Measurements from ENCODE around the gene RHBDD2.
A peak's percentile ranks its signal among the peaks of the same experiment; 100 is the strongest.
"Not testable (repeated sequence)": the region's sequence is repeated elsewhere in the genome, so short reads cannot be mapped to it uniquely, and the experiment has no call there.

Gene RHBDD2

DNA sequence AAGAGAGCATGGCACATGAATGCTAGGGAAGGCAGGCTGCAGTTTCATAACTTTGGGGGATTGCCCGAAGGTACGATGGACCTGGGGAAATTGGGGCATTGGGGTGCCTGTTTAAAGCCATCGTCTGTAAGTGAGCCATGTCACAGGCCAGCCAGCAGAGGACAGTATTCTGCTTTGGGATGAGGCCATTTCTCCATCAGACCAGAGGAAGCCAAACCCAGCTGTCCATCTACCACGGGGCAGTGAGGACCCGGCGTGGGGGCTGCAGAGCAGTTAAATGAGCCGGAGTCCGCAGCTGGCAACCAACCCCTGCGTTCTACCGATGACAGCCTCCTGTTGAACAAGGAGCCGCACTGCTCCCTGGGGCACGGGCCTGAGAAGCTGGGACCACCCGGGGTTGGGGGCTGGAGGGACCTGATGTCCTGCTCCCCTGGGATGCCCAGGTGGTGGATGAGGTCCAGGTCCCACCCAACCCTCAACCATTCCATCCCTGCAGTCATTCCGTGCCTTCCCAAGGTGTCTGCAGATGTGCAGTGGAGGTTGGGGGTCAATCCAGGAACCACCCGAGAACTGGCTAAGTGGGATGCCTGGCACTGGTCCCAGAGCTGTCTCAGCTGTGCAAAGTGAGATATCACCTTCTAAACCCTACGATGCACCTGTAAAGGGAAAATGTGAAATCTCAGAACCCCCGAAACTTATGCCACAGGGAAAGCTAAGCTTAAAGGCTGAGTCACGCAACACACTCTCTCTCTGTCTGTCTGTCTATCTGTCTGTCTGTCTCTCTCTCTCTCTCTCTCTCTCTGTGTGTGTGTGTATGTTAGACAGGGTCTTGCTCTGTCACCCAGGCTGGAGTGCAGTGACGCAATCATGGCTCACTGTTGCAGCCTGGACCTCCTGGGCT is 12.1 kb upstream of the RHBDD2 start:
- DNase-seq, result peak; percentile 67 to 84 (median 82)

DNA sequence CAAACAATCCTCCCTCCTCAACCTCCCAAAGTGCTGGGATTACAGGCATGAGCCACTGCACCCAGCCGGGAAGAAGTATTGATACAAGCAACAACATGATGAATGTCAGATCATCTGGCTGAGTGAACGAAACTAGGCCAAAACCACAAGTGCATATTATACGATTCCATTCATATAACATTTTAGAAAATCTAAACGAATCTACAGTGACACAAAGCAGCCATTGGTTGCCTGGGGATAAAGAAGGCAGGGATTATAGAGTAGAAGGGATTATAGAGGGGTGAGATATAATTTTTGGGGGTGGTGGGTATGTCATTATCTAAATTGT is 11.5 kb upstream of the RHBDD2 start:
- DNase-seq, result no peak

DNA sequence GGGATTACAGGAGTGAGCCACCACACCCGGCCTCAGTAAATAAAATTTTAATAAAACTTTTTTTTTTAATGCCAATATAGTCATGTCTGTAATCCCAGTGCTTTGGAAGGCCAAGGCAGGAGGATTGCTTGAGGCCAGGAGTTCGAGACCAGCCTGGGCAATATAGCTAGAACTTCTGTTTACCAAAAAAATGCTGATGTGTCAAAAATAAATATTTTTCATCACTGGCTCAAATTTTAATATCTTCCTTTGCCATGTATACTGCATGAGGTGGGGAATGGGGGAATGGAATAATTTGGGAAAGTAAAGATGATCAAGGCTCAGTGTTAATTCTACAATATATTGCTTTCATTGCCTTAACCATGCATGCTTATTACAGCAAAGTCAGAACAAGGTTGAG is 10.7 kb upstream of the RHBDD2 start:
- DNase-seq, result no peak

DNA sequence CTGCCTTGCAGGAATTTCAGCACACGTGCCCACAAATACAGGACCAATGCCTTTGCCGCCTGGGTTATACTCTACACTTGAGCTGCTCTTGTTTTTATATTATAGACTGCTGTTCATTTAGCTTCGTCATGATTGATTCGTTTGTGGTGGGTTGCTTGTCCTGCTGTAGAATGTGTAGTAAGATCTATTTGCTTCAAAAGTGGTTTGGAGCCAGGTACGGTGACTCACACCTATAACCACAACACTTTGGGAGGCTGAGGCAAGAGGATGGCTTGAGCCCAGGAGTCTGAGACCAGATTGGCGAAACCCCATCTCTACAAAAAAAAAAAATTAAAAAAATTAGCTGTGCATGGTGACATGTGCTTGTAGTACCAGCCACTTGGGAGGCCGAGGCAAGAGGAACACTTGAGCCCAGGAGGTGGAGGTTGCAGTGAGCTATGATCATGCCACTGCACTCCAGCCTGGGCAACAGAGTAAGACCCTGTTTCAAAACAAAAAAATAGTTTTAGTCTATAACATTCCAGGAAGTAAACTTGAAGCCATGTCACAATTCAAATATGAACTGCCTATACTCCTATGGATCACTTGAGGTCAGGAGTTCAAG is 9.0 kb upstream of the RHBDD2 start:
- DNase-seq, result no peak

DNA sequence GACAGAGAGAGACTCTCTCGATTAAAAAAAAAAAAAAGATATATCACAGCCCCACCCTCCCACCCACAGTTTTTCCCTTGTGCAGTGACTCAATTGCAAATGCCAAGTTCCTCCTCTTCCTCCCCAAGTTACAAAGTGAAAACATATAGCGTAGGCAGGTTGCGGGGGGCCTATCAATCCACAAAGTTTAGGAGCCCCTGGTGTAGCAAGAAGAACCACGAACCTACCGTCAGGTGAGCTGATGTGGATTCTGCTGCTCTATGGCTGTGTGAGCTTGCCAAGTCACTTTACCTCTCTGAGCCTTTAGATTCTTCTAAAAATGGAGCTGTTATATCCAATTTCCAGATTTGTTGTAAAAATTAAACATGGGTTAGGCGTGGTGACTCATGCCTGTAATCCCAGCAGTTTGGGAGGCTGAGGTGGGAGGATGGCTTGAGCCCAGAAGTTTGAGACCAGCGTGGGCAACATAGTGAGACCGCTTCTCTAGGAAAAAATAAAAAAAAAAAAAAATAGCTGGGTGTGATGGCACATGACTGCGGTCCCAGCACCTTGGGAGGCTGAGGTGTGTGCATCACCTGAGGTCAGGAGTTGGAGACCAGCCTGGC is 8.2 kb upstream of the RHBDD2 start:
- DNase-seq, result peak in 3 of 4 experiments; percentile 26 to 40 (median 38)

DNA sequence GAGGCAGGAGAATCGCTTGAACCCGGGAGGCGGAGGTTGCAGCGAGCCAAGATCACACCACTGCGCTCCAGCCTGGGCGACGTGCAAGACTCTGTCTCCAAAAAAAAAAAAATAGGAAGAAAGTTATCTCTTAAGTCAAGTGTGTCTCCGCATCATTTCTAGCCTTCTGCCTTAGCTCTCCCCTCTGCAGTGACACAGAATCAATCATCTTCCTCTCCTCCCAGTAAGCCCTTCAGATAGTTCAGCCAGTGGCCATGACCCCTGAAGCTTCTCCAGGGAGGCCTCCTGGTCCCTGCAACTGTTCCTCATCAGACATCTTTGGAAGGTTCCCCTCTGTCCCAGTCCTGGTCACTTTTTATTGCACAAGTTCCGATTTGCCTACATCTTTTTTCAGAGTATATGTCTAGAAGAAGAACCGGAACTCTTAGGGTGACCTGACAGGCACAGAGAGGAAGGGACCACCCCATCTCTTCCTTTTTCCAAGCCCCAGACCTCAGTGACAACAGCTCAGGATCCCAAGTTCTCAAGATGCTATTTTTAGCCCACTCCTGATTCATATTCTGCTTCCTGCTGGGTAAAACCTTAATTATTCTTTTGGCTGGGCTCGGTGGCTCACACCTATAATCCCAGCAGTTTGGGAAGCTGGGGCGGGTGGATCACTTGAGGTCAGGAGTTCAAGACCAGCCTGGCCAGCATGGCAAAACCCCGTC is 6.6 kb upstream of the RHBDD2 start:
- peak; percentile 76 to 90 (median 80) for DNase-seq

DNA sequence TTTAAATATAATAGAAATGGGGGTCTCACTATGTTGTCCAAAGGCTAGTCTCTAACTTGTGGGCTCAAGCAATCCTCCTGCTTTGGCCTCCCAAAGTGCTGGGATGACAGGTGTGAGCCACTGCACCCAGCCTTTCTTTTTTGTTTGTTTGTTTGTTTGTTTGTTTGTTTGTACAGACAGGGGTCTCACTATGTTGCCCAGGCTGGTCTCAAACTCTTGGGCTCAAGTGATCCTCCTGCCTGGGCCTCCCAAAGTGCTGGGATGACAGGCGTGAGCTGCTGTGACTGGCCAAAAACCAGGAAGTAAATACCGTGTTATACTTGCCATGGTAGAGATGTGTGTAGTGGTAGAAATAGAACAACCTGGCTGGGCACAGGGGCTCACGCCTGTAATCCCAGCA is 4.7 kb upstream of the RHBDD2 start:
- not testable (repeated sequence) for DNase-seq

DNA sequence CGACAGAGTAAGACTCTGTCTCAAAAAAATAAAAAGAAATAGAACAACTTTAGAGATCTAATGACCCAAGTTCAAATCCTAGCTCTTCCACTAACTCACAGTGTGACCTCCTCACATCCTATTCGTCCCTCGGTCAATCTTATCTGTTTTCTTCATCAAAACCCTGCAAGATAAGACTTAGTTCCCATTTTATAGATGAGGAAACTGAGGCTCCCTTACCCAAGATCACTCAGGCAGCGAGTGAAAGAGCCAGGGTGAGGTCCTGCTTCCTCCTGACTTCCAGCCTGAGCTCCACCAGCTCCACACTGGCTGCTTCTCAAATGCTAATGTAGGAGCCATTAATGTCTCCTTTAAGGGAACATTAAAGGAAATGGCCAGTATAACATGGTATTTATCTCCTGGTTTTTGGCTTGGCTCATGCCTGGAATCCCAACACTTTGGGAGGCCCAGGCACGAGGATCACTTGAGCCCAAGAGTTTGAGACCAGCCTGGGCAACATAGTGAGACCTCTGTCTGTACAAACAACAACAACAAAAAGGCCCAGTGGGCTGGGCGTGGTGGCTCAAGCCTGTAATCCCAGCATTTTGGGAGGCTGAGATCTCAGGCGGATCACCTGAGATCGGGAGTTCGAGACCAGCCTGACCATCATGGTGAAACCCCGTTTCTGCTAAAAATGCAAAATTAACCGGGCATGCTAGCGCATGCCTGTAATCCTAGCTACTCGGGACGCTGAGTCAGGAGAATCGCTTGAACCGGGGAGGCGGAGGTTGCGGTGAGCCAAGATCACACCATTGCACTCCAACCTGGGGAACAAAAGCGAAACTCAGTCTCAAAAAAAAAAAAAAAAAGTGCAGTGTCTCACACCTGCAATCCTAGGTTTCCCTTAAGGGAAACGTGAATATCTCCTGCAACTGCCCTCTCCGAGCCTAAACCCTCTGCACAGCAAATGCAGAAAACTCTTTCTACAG is 3.4 kb upstream of the RHBDD2 start:
- DNase-seq, result no peak

DNA sequence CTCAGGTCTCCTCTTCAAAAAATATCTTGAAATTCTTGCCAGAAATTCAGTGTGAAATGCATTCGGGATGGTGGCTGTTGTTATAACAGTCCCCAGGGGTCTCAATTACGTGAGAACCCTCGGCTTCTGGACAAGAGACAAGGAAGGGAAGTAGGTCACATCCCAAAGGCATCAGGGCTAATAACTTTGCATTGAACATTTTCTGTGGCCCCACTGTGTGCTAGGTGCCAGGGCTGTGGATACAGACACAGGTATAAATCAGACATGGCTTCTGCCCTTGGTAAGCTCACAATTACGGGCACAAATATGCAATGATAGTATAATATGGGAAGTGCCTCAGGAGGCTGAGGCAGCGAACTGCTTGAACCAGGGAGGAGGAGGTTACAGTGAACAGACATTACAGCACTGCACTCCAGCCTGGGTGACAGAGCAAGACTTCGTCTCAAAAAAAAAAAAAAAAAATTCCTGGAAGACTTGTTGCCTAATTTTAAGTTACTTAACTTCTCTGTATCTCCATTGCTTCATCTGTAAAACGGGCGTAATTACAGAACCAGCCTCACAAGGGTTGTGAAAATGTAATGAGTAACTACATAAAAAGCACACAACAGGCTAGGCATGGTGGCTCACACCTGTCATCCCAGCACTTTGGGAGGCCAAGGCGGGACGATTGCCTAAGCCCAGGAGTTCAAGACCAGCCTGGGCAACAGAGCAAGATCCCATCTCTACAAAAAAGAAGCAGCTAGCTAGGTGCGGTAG is 2.5 kb upstream of the RHBDD2 start:
- DNase-seq, result peak; percentile 73 to 94 (median 86)

DNA sequence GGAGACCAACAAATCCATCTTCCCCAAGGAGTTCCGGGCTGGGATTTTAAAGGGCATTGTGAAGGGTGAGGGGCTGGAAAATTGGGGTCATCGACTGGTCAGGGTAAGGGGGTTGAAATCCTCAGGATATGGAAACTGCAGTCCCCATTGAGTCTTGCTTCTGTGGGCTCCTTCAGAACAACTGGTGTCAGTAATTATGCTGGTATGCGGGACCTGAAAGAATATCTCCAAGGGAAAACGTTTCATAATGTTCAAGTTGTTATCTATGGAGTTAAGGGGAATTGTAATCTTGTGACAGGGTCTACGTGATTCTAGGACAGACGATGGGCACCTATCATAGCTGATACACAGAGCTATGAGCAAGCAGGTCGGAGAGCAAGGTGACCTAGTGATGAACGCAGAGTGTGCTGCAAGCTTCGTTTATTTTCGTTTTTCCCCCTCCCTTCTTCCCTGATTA is 494 bp upstream of the RHBDD2 start:
- no peak for DNase-seq

DNA sequence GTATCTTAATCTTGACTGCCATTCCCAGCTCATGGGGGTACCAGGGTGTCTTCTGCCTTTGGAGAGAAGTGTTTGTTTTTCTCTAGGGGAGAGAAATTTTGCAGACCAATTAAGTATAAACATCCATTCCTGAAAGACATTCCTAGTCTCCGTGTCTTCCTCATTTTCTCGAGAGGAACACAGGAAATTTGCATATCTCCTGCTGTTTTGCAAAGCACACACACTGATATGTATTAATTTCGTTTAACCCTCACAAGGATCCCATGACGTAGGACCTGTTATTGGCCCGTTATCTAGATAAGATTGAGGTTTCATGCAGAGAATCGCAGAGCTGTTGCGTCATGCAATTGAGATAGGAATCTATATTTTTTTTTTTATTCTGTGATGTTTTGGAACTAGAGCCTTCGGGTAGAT is 944 bp downstream of the RHBDD2 start:
- DNase-seq, result no peak

DNA sequence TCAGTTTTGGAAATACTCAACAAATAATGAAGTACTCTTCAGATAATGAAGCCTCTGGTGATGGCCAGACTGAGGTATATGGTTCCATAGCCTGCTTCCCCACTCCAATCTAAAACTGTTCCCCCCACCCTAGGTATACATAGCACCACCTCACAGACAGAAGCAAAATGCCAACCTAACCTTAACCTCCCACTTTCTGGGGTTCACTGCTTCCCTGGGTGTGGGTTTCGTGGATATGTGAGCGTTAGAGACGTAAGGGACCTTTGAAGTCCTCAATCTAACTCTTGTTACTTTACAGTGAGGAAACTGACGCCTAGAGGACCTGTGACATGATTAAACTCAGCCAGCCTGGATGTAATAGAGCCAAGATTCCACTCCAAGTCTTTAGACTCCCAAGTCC is 1.4 kb downstream of the RHBDD2 start:
- DNase-seq, result no peak

DNA sequence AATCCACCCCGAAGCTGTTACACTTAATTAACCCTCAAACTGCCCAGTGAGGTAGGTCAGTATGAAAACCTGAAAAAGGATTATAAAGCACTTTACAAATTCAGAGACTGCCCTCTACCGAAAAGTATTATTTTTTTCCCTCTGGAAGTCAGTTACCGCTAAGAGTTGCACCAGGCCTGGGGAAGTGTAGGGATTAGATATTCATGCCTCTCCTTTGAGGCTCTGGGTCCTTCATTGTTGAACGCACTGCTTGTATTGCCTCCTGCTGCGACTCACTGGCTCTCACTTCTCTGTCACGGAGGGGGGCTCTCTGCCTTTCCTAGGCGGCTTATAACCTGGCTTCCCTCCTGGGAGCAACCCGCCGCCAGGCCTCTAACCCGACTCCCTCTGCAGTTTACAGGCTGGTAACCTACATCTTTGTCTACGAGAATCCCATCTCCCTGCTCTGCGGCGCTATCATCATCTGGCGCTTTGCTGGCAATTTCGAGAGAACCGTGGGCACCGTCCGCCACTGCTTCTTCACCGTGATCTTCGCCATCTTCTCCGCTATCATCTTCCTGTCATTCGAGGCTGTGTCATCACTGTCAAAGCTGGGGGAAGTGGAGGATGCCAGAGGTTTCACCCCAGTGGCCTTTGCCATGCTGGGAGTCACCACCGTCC is 2.7 kb downstream of the RHBDD2 start:
- no peak for DNase-seq

DNA sequence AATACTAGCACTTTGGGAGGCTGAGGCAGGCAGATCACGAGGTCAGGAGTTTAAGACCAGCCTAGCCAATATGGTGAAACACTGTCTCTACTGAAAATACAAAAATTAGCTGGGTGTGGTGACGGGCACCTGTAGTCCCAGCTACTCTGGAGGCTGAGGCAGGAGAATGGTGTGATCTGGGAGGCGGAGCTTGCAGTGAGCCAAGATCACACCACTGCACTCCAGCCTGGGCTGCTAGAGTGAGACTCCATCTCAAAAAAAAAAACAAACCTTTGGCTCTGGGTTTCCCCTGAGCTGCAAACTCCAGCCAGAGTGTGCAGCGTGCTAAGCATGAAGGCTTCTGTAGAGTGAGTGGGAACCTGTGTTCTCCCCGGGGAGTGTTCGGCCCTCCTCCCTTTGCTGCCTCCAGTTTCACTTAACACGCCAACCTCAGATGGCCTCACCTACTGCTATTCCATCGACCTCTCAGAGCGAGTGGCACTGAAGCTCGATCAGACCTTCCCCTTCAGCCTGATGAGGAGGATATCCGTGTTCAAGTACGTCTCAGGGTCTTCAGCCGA is 4.5 kb downstream of the RHBDD2 start:
- not testable (repeated sequence) for DNase-seq

DNA sequence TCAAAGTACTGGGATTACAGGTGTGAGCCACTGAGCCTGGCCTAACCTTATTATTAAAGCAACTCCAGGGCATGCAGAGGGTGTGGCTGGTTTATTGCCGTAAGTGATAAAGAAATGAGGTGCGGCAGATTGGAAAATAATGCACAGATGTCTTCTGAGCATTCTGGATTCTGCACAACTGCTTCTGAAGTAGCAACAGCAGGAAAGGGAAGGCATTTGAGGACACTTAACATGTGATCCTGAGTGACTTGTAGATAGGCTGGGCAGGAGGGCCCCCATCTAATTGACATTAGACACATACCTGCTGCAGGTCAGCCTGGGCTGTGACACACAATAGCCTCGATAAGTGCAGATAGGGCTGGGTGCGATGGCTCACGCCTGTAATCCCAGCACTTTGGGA is 5.6 kb downstream of the RHBDD2 start:
- no peak for DNase-seq

DNA sequence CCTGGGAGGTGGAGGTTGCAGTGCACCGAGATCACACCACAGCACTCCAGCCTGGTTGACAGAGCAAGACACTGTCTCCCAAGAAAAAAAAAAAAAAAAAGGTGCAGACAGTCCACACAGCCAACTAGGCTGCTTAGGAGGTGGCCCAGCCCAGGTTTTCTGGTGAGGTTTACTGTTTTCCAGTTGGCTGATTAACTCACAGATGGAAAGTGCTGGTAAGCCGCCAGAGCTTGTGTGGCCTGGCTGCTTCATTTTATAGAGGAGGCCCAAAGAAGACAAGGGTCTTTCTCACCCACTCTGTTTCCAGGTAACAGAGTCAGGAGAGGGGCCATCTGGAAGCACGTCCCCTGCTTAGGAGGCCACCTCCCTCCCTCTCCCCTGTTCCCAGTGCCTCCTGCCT is 6.2 kb downstream of the RHBDD2 start:
- DNase-seq, result no peak

DNA sequence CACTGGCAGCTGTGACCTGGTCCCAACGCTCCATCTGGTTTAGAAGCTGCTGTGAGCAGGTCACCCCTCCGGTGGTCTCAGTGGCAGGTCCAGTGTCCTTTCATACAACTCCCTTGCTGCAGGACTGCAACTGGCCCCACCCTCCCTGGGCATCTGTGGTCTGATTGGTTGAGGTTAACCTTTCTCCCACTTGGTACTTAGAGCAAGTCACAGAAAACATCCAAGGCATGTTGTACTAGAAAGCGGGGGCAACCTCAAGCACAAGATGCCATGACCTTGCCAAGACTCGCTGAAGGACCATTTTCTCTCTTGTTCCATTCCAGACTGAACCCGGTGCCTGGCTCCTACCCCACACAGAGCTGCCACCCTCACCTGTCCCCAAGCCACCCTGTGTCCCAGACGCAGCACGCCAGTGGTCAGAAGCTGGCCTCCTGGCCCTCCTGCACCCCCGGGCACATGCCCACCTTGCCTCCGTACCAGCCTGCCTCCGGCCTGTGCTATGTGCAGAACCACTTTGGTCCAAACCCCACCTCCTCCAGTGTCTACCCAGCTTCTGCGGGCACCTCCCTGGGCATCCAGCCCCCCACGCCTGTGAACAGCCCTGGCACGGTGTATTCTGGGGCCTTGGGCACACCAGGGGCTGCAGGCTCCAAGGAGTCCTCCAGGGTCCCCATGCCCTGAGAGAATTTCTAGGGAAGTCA is 9.0 kb downstream of the RHBDD2 start:
- DNase-seq, result no peak

DNA sequence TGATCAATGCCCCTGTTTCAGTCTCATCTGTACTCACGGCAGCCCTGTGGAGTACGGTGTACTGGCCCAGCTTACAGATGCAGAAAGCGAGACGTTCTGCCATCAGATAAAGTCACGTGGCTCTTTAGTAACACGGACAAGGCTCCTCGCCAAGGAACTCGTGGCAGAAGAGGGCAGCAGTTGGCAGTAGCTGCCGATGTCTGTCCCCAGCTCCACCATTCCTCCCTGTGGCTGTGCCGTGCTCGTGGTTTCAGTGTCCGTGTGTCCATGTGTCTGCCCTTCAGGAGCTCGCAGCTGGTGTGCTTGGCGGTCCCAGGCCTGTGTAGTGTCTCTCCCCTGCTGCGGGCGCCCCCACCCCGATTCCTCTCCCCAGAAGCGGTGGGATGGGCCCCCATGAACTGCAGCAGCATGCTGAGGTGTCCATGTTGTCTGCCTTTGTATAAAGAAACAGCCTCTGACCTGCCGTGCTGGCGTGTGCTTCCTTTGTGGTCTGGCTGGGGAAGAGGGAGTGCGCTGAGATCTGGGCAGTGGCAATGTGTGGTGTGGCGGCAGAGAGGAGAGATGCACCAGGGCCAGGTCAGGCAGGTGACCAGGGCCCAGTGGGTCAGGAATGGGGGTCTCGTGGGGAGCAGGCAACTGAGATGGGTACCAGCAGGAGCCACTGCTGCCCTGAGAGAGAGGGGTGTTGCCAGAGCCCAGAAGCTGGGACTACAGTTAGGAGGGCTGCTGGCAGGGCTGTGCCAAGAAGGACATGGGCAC is 9.8 kb downstream of the RHBDD2 start:
- no peak for DNase-seq
